HG03025 (cell line): ENCODE data around the gene GSTA2.
"Not testable (repeated sequence)": the region's sequence is repeated elsewhere in the genome, so short reads cannot be mapped to it uniquely, and the experiment has no call there.

Source experiments
- ATAC-seq: cut with Tn5 transposase; IDR thresholded peaks from one replicate; pipeline ENCODE4 v1.9.1; 2021; ENCODE audit warnings: mild to moderate bottlenecking, moderate library complexity; ENCODE audit not compliant: unreplicated experiment, low FRiP score

GSTA2 gene

GRCh38 chr6:52727908-52728307 is 35.4 kb downstream of the GSTA2 start:
- no peak for ATAC-seq

GRCh38 chr6:52726741-52727535 is 36.3 kb downstream of the GSTA2 start:
- no peak for ATAC-seq

- no peak for ATAC-seq
Observed at GRCh38 chr6:52726193-52726542, 37.1 kb downstream of the GSTA2 start.

GRCh38 chr6:52725535-52726192 is 37.6 kb downstream of the GSTA2 start:
- no peak for ATAC-seq

GRCh38 chr6:52725143-52725534 is 38.1 kb downstream of the GSTA2 start:
- no peak for ATAC-seq

GRCh38 chr6:52724406-52725121 is 38.7 kb downstream of the GSTA2 start:
- ATAC-seq, result peak; percentile 99

GRCh38 chr6:52724042-52724405 is 39.3 kb downstream of the GSTA2 start:
- ATAC-seq, result no peak

- ATAC-seq, result no peak
Observed at GRCh38 chr6:52720321-52720720, 43.0 kb downstream of the GSTA2 start.

GRCh38 chr6:52718550-52718949 is 44.7 kb downstream of the GSTA2 start:
- no peak for ATAC-seq

- not testable (repeated sequence) for ATAC-seq
Observed at GRCh38 chr6:52714761-52715160, 48.5 kb downstream of the GSTA2 start.

- ATAC-seq, result no peak
Observed at GRCh38 chr6:52712136-52712535, 51.1 kb downstream of the GSTA2 start.

- ATAC-seq, result no peak
Observed at GRCh38 chr6:52707963-52708680, 55.2 kb downstream of the GSTA2 start.

GRCh38 chr6:52706001-52706400 is 57.3 kb downstream of the GSTA2 start:
- no peak for ATAC-seq

- ATAC-seq, result not testable (repeated sequence)
Observed at GRCh38 chr6:52704781-52705502, 58.3 kb downstream of the GSTA2 start.

- no peak for ATAC-seq
Observed at GRCh38 chr6:52704060-52704459, 59.2 kb downstream of the GSTA2 start.
